GM19035 (cell line): ENCODE measurements around the gene LRCOL1.

Source experiments
- ATAC-seq: cut with Tn5 transposase; IDR thresholded peaks from one replicate; pipeline ENCODE4 v1.9.1; 2021; ENCODE audit not compliant: unreplicated experiment

The LRCOL1 gene

GRCh38 chr12:132620113-132620898 lies 9.9 kb upstream of the LRCOL1 start:
- ATAC-seq, result no peak

- ATAC-seq, result no peak
Observed at GRCh38 chr12:132619386-132620112, 9.2 kb upstream of the LRCOL1 start.

- no peak for ATAC-seq
Observed at GRCh38 chr12:132619071-132619385, 8.6 kb upstream of the LRCOL1 start.

- ATAC-seq, result no peak
Observed at GRCh38 chr12:132618683-132619043, 8.3 kb upstream of the LRCOL1 start, which contains the start of gene P2RX2. Gene P2RX2 (plus strand): TSS chr12:132618776. CDS start chr12:132618817, 41 bp downstream.

GRCh38 chr12:132617822-132618682 lies 7.7 kb upstream of the LRCOL1 start:
- ATAC-seq, result no peak

- no peak for ATAC-seq
Observed at GRCh38 chr12:132617135-132617701, 6.8 kb upstream of the LRCOL1 start.

GRCh38 chr12:132615579-132616038 lies 5.2 kb upstream of the LRCOL1 start:
- ATAC-seq, result no peak

GRCh38 chr12:132614861-132615578 lies 4.6 kb upstream of the LRCOL1 start:
- peak; percentile 68 for ATAC-seq

- no peak for ATAC-seq
Observed at GRCh38 chr12:132614029-132614428, 3.6 kb upstream of the LRCOL1 start.

- ATAC-seq, result no peak
Observed at GRCh38 chr12:132611620-132612019, 1.2 kb upstream of the LRCOL1 start.

GRCh38 chr12:132610866-132611602 lies 652 bp upstream of the LRCOL1 start:
- no peak for ATAC-seq

GRCh38 chr12:132608231-132609171 lies 1.9 kb downstream of the LRCOL1 start:
- ATAC-seq, result no peak

- no peak for ATAC-seq
Observed at GRCh38 chr12:132606927-132607326, 3.5 kb downstream of the LRCOL1 start.

GRCh38 chr12:132606466-132606865 lies 3.9 kb downstream of the LRCOL1 start:
- ATAC-seq, result no peak

GRCh38 chr12:132605892-132606291 lies 4.5 kb downstream of the LRCOL1 start:
- ATAC-seq, result no peak

GRCh38 chr12:132604668-132605441 lies 5.5 kb downstream of the LRCOL1 start:
- ATAC-seq, result no peak

- ATAC-seq, result no peak
Observed at GRCh38 chr12:132604151-132604618, 6.2 kb downstream of the LRCOL1 start.
